Endometrium (tissue), 2 donors: Measurements from ENCODE around the gene PHIP.
"Not testable (repeated sequence)": the region's sequence is repeated elsewhere in the genome, so short reads cannot be mapped to it uniquely, and the experiment has no call there.

Experiments used
- FAIRE-seq: peaks from 2 replicates; lab custom pipeline; 2012; peaks lifted over from hg19 to GRCh38; lab: Jason Lieb, UNC
- donor health status: control.
- donor health status: control.

Gene PHIP

GRCh38 chr6:78921168-78921567, 156.9 kb downstream of the PHIP start:
- not testable (repeated sequence) for FAIRE-seq

- FAIRE-seq = no peak
Observed at GRCh38 chr6:78917788-78918187, 160.3 kb downstream of the PHIP start.

- no peak for FAIRE-seq
Observed at GRCh38 chr6:78916411-78916810, 161.6 kb downstream of the PHIP start.

GRCh38 chr6:78911218-78911940, 166.7 kb downstream of the PHIP start:
- FAIRE-seq = no peak

GRCh38 chr6:78910591-78911171, 167.4 kb downstream of the PHIP start:
- FAIRE-seq = no peak

GRCh38 chr6:78910010-78910409, 168.0 kb downstream of the PHIP start:
- FAIRE-seq = no peak

GRCh38 chr6:78909391-78909790, 168.7 kb downstream of the PHIP start:
- FAIRE-seq = no peak

GRCh38 chr6:78908621-78909020, 169.4 kb downstream of the PHIP start:
- FAIRE-seq = no peak

- FAIRE-seq = no peak
Observed at GRCh38 chr6:78896227-78896626, 181.8 kb downstream of the PHIP start.

GRCh38 chr6:78889901-78890300, 188.2 kb downstream of the PHIP start:
- not testable (repeated sequence) for FAIRE-seq
